H1 (cell line): Measurements from ENCODE around the gene CELF4.

Source experiments
- CTCF ChIP-seq, 3 experiments: IDR thresholded peaks; 1 replicate in 2 of 3; 2 replicates in 1 of 3; pipeline versions ENCODE4 v1.5.1 to v1.6.1; 2011; ENCODE audit warnings: low read length in 3 of 3, mild to moderate bottlenecking in 3 of 3, inconsistent platforms in 2 of 3, low read depth in 1 of 3, moderate library complexity in 1 of 3; ENCODE audit not compliant: insufficient read depth in 1 of 3; ENCODE audit errors: control extremely low read depth in 1 of 3
- EZH2 ChIP-seq: fragments of 200-600 bp; sonication (generic); IDR thresholded peaks from 2 replicates; pipeline ENCODE4 v1.7.1; 2012; ENCODE audit warnings: low read depth, mild to moderate bottlenecking, moderate library complexity, low read length, inconsistent platforms; ENCODE audit not compliant: severe bottlenecking
- GTF2F1 ChIP-seq: IDR thresholded peaks from 2 replicates; pipeline ENCODE4 v1.6.1; 2012; ENCODE audit warnings: low read depth, low read length, improper control_type of control experiment, borderline replicate concordance
- JUND ChIP-seq: IDR thresholded peaks from 2 replicates; pipeline ENCODE4 v1.6.1; 2011; ENCODE audit warnings: mild to moderate bottlenecking, improper control_type of control experiment, low read length
- NRF1 ChIP-seq: IDR thresholded peaks from 2 replicates; pipeline ENCODE4 v1.6.1; 2011; ENCODE audit warnings: mild to moderate bottlenecking, low read depth, low read length, improper control_type of control experiment
- POLR2A ChIP-seq, 2 experiments: IDR thresholded peaks; 1 replicate in 1 of 2; 2 replicates in 1 of 2; pipeline ENCODE4 v1.6.1; 2011; ENCODE audit warnings: low read depth in 2 of 2, low read length in 2 of 2, mild to moderate bottlenecking in 2 of 2; ENCODE audit errors: control extremely low read depth in 1 of 2
- POLR2AphosphoS5 ChIP-seq: IDR thresholded peaks from 2 replicates; pipeline ENCODE4 v1.6.1; 2011; ENCODE audit warnings: low read depth, low read length

GRCh38 chr18:37452682-37453385 is 112.8 kb downstream of the CELF4 start:
- TF ChIP-seq EZH2 (no peak), CTCF (IDR thresholded peaks at IDR 0.05; ENCODE audit: control extremely low read depth in 1 of 3, insufficient read depth in 1 of 3, low read depth in 1 of 3, low read length in 3 of 3) (no peak), GTF2F1 (no peak), POLR2A (IDR thresholded peaks at IDR 0.05; ENCODE audit: control extremely low read depth in 1 of 2, low read depth in 2 of 2, low read length in 2 of 2) (no peak), JUND (no peak), POLR2AphosphoS5 (no peak), NRF1 (no peak)
